ENCODE measurements around the gene TXNRD2.

TXNRD2 gene

DNA sequence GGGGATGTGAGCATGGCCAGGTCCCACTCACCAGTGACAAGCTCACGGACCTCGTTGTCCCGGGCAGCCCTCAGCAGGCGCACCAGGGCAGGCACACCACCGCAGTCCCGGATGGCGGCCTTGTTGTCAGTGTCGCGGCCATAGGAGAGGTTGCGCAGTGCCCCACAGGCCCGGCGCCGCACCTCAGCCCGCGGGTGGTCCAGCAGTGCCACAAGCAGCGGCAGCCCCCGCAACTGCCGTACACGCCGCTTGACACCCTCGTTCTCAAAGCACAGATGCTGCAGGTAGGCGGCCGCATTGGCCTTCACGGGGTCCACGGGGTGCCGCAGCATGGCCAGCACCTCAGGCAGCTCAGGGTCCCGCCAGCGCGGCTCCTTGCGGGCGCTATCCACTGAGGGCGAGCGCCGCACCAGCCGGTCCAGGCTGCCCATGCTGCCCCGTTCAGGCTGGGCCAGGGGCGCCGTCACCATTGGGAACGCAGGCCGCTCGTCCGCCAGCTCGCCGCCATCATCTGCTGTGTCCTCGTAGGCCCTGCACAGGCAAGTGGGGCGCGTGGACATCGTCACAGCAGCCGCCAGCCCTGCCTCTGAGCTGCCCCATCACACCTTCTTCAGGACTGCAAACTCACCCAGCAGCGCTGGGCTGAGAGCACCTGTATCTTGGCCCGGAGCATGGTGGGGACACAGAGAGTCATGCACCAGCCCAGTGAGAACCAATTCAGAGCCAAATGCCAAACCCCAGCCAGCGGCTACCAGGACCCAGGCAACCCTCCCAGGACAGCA lies 38.3 kb upstream of the TXNRD2 start:
- FAIRE-seq: no peak

DNA sequence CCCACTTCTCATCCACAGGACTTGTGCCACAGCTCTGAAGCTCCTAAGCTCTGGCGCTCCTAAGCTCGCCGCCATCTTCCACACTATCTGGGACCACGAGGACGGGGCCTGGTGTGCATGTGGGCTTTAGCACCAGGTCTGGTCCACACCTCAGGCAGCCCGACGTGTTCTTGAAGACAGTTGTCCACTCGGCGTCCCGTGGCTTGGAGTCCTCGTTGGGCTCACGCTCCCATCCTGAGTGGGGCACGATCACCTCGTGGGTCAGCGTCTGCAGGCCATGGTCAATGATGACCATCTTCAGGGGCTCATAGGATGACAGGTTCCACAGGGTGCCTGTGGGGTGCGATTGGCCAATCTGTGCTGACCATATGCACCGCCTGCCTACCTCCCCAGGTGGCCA lies 37.1 kb upstream of the TXNRD2 start:
- FAIRE-seq: no peak

DNA sequence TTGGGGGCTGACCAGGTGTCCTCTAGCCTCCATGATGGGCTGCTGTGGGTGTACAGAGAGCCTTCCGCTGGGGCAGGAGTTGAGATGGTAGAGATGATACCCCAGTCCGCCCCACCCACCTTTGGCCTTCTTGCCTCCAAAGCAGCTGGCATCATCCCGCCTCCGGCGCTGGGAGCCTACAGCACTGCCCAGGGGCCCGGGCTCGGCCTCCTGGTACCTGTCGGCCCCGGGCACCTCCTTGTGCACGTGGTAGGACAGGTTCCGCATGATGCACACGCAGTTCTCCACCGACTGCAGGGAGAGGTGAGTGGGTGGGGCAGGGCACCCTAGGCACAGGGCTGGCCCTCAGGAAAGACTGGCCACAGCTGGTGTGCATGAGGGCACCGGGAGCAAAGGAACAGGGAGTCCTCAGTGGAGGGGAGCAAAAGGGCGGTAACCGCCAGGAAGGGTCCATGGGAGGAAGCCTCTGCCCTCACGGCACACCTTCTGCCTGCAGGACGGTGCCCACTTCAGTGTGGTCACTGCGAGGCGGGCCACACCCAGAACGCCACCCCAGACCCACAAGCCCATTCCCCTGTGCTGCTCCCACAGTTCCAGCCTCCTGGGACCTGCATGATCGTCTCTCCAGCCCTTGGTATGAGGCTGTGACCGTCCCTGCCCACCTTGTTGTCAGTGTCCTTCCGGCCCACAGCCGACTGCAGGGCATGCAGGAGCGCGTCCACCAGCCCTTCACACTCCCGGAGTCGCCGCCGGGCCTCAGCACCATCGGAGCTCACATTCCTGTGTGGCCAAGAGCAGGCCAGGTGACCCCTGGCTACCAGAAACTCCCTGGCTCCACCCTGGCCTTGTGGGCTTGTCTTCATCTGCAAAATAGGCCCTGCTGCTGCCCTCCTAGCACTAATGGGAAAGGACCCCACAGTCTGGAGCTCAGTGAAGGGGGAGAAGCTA lies 36.0 kb upstream of the TXNRD2 start:
- FAIRE-seq: no peak

DNA sequence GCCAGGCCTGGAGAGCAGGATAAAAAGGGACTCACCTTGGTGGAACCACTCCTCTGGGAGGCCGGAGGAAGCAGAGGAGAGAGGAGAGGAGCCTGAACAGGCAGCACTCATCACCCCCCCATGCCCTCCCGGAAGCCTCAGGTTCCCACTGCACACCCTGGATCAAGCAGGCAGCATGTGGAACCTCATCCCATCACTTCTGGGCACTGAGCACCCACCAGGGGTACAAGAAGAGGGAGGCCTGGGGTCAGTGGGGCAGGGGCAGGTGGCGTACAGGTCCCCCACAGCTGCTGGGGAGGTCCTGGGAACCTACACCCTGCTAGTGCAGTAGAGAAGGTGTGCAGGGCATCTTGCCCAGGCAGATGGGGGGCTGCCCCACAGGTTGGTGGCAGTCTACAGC lies 35.1 kb upstream of the TXNRD2 start:
- no peak for FAIRE-seq

DNA sequence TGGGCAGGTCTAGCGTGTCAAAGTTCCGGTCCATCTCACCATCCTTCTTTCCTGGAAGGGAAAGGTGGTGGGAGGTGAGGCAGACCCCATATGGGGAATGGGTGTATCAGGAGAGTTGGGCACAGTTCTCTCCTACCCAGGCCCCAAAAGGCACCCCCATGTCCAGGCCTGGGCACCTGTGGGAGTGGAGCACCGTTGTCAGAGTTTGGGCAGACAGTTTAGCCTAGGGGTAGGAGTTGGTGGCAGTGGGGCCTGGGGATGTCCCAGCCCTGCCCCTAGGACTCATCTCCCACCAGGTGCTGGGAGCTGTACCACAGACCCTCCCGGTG lies 34.1 kb upstream of the TXNRD2 start:
- FAIRE-seq: no peak

DNA sequence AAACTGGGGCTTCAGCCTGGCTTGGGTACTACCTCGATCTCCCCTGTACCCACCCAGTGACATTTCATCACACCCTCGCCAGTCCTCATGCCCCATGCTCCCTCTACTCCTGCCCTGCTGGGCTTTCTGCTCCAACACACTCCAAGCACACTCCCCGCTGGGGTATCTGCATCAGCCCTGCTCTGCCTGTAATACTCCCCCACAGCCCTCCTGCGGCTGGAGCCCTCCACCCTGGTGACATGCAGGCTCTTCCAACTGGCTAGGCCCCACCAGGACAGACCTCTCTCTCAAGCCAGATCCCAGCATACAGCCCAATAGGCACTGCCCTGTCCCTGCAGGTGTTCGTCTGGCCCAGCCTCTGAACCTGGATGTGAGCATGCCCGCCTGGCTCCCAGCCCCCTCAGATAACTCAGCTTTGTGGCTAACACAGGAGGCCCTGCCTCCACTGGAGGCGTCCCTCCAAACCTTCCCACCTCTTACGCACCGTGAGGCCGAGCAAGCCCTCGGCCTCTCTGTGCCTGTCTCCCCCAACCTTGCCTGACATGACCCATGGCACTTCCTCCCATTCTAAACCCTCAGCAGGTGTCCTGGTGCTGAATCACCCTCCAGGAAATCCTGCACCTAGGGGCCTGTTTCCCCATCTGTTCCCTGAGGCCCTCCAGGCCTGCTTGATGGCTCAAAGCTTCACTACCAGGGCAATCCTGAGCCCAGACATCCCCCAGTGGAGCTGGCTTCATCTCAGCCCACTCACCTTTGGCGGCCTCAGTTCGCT lies 33.5 kb upstream of the TXNRD2 start:
- no peak for FAIRE-seq

DNA sequence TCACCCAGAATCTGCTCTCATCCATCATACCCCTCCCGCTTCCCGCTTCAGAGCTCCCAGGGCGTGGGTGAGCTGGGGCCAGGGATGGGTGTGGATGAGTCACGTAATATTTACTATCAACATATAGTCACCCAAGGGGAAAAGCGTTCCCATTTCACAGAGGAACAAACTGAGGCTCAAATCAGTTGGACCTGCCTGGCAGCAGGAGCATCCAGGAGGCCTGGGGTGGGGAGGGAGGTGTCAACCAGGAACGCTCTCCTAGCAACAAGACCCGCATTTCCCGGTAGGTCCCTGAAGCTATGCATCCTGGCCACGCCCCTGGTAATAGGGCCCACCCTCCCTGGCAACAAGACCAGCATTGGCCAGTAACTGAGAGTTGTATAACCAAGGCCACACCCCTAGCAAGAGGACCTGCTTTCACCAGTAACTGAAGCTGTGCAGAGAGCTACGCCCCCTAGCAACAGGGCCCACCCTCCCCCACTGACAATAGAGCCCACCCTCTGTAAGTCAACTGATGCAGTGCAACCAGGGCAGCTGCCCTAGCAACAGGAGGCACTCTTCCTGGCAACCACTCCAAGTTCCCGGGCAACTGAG lies 32.7 kb upstream of the TXNRD2 start:
- FAIRE-seq: no peak

DNA sequence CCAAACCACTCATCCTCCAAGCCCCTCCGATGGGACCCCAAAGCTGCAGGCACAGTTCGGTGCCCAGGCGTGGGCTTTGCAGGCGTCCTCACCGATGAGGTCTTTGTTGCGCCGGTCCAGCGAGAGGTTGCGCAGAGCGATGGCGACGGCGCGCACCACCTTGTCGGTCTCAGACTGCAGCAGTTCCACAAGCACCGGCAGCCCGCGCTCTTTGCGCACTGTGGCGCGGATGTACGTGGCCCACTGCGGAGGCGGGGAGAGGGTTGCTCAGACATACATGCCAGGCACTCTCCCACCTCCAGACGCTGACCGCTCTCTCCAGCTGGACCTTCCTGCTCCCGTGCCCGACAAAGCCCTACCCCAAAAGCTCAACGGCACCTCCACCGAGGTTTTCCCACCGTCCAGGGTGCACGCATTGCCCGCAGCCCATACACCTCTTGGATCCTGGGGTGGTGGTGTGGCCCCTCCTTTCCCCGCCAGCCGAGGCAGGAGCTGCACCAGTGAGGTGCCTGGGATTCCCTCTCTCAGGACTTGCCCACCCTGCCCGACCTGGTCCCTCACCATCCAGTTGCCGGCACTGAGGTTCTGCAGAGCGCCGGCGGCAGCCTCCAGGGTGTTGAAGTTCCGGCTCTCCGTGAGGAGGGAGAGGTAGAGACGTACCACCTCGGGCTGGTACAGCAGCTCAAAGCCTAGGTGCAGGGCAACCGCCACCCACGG lies 32.1 kb upstream of the TXNRD2 start:
- no peak for FAIRE-seq

DNA sequence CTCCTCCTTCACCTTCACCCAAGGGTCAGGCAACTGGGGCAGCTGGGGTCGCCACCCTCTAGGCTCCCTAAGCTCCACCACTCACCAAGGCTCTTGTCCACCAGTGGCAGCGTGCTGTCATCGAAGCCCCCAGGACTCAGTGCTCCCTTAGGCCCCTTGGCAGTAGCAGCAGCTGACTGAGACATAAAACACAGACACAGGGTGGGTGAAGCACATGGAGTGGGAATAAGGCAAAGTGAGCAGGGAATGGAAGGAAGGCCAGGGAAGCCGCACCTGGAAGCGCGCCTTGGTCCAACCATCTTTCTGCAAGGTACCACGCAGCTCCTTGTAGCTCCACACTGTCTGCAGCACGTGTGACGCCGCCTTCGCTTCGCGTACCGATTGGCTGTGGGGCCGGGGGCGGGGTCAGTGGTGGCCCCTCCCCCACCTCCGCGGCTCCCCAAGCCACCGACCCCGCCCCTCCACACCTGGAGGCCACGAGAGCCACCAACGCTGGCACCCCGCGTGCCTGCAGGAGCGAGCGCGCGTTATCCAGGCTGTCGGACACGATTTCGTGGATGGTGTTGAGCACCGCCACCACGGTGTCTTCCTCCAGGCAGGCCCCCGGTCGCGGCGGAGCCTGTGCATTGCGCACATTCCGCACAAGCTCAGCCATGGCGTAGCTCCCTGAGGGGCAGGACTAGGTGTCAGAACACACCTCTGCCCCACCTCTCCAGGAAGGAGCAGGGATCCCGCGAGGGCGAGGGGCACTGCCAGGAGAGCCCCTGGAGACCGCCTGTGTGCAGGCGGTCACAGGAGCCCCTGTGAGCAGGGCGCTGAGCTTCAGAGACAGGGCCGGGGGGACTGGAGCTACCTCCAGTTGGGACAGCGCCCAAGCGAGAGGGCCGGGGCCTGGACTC lies 31.3 kb upstream of the TXNRD2 start:
- no peak for FAIRE-seq

DNA sequence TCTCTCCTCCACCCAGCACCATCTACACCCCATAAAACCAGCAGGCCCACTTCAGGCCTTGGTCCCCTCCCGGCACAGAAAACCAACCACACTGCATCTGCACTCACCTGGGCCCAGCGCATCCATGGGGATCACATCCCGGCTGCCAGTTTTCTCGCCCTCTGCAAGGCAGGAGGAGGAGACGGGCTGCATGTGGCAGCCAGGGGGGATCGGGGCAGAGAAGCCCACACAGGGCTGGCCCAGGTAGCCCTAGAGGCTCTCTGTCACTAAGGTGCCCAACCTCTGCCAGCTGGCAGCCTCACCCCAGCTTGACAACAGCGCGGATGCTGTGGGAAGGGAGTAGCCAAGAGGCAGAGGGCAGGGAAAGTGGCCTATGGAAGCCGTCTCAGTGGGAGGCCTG lies 30.6 kb upstream of the TXNRD2 start:
- no peak for FAIRE-seq

DNA sequence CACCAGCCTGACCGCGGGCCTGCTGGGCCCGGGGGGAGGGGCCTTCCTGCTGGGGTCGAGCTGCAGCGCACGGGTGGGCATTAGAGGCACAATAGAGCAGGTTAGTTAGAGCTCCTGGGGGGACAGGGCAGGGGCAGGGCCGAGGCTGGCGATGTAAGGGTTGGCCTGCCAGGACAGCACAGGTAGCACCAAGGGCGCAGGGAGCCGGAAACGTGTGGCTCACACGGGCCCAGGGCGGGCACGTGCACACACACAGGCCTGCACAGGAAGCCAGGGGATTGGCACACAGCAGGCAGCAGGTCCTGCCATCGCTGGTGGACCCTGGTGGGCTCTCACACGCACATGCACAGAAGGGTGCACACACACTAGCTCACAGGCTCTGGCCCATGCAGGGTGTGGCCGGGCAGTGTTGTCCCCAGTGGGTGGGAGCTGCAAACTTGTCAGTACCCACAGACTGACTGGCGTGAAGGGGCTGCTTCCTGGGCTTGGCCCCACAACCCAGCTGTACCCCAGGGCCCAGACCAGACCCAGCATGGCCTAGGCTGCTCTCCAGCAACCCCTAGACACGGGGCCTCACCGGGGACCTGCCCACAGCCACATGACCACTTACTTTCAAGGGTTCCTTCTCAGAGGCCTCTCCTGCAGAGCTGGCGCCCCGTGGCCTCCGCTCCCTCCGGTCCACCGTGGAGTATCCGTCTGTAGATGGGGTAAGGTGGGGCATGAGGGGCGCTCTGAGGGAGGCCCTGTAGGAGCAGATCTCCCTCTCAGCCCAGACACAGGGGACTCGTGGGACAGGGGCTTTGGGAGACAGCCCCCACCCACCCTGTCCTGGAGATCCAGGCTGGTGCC lies 29.9 kb upstream of the TXNRD2 start:
- FAIRE-seq: no peak

DNA sequence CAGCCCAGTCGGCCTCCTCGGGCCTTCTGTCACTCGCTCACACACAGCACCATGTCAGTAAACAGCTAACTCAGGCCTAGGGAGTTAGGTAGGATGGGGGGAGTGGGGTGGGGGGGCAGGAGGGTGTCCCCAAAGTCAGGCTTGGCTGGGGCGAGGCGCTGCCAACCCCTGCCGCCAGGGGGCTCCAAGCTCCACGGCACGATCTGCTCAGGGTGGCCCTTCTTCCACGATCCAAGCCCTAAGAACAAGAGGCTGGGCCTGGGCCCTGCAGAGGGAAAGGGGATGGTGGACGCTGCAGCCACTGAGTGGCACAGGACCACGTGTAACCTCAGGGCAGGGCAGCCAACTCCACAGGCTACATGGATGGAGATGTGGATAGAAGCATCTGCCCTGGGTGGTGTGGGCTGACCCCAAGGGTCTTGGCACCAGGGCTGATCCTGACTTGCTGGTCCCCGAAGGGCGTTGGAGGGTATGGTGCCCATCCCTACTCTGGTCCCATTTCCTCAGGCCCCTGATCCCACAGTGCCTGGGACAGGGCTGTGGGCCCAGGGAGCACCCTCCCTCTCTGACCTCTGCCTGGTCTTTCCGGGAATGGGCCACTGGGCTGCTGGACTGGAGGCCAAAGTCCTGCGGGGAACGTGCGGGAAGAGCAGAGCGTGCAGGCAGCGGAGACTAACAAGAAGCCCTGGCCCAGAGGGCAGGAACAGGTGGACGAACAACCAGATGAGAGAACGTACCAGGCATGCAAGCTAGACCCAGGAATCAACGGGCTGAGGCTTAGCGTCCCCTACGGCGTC lies 29.1 kb upstream of the TXNRD2 start:
- no peak for FAIRE-seq

DNA sequence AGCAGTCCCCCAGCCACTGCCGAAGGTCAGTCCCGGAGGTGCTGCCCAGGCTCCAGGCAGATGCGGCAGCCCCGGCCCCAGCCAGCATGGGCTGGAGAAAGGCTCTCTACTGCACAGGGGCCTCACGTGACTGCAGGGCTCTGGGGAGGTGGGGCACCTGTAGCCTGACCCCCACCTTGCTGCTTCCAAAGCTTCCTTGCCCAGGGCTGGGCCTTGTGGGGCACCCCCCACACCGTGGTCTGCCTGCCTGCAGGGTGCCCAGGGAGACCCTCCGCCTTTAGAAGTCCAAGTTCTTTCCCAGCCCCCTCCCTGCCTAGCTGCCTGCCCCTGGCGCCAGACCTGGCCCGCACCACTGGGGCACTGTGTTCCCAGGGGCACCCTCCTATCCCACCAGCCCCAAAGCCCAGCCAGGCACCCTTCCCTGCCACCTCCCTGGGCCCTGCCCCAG lies 28.4 kb upstream of the TXNRD2 start:
- no peak for FAIRE-seq

DNA sequence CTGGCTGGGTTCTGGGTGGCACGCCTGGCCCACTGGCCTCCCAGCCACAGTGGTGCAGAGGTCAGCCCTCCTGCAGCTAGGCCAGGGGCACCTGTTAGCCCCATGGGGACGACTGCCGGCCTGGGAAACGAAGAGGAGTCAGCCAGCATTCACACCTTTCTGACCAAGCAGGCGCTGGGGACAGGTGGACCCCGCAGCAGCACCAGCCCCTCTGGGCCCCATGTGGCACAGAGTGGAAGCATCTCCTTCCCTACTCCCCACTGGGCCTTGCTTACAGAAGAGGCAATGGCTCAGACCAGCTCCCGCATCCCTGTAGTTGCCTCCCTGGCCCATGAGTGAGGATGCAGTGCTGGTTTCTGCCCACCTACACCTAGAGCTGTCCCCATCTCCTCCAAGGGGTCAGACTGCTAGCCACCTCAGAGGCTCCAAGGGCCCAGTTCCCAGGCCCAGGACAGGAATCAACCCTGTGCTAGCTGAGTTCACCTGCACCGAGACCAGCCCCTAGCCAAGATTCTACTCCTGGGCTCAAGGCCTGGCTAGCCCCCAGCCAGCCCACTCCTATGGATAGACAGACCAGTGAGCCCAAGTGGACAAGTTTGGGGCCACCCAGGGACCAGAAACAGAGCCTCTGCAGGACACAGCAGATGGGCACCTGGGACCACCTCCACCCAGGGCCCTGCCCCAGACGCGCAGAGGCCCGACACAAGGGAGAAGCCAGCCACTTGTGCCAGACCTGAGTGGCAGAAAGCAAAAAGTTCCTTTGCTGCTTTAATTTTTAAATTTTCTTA lies 27.7 kb upstream of the TXNRD2 start:
- no peak for FAIRE-seq

DNA sequence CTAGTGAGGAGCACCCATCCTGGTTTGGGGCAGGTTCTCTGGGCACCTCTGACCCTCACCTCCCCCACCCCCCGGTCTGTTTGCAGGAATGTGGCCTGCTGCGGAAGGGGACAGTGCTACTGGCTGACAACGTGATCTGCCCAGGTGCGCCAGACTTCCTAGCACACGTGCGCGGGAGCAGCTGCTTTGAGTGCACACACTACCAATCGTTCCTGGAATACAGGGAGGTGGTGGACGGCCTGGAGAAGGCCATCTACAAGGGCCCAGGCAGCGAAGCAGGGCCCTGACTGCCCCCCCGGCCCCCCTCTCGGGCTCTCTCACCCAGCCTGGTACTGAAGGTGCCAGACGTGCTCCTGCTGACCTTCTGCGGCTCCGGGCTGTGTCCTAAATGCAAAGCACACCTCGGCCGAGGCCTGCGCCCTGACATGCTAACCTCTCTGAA lies 26.9 kb upstream of the TXNRD2 start:
- no peak for FAIRE-seq

DNA sequence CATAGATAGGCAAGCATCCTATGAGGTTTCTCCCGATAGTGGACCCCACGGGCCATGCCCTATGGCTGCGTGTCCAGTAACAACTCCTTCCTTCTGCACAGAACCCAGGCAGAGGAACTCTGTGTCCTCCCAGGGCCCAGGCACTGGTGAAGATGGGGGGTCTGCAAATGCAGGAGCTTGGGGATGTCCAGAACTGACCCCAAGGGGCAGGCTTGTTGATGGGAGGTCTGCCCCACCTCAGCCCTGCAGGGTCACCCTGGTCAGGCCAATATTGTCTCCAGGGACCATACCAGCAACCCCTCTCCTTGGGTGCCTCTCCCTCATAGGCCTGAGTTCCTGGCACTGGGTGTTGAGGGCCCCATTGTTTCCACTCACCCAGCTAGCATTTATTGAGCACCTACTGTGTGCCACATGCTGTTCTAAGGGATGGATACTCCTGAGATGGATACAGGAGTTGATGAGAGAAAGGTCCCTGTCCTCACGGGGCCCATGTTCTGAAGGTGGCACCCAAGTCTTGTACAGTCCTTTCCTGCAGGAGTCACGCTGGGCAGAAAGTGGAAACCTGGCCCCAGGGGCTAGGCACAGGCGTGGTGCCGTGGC lies 26.3 kb upstream of the TXNRD2 start:
- no peak for FAIRE-seq

DNA sequence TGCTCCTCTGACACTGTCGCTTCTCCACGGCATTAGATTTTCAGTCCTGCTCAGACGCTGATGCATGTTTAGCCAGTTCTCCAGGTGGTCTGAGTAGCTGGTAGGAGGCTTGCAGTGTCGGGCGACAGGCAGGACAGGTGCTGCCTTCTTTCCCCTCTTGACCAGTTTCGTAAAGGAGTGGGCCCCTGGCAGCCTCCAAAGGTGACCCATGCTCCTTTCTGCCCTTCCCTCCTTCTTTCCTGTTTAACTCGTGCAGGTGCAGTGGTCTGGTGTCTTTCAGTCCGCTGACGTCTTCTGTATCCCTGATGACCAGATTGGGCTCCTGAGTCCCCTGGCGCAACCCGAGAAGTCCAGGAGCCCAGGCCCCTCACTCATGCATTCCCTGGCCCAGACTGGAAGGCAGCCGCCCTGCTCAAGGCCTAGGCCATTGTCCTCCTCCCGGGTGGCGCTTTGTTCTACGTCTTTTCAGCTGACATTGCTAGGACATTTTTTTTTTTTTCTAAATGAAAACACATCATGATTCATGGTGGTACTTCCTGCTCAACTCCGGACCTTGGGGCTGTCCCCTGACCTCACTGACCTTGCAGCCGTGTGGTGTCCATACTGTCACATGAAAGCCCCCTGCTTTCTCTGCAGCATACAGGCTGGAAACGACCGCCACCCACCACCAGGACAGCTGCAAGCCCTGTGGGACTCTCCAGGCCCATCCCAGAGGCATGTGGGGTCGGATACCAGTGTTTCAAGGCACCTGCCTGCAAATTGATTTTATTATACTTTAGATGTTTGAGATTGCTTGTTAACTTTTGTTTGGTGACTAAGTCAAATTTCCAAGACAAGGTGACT lies 25.5 kb upstream of the TXNRD2 start:
- FAIRE-seq: no peak

All from islet of Langerhans (tissue), 1 donor.